GM12892 (cell line): ENCODE measurements around the gene ASTN2.

Experiments
- POLR2A ChIP-seq: IDR thresholded peaks from 2 replicates; pipeline ENCODE4 v1.6.1; 2011; ENCODE audit warnings: low read depth, low read length, control low read depth
- POLR2AphosphoS5 ChIP-seq: IDR thresholded peaks from 2 replicates; pipeline ENCODE4 v1.6.1; 2011; ENCODE audit warnings: low read depth, low read length, control low read depth
- TAF1 ChIP-seq: IDR thresholded peaks from 2 replicates; pipeline ENCODE4 v1.6.1; 2011; ENCODE audit warnings: low read depth, mild to moderate bottlenecking, control low read depth, low read length, borderline replicate concordance

- TF ChIP-seq TAF1 (no peak), POLR2A (no peak), POLR2AphosphoS5 (no peak)
Observed at GRCh38 chr9:117454711-117455110, 39.9 kb upstream of the ASTN2 start.
